Spleen (tissue), 7 donors: Measurements from ENCODE around the gene NLRP6.
"Not testable (repeated sequence)": the region's sequence is repeated elsewhere in the genome, so short reads cannot be mapped to it uniquely, and the experiment has no call there.

Source experiments
- POLR2A ChIP-seq, 3 donors: fragments of 450-650 bp; IDR thresholded peaks; one replicate each; pipeline ENCODE4 v1.5.1; 2017; ENCODE audit warnings: antibody characterized with exemption in 3 of 3, mild to moderate bottlenecking in 1 of 3
- TF ChIP-seq, protein P1 (sequence below), 11 experiments: fragments of 200-600 bp in 7 of 11; fragments of 450-650 bp in 4 of 11; sonication (generic) in 4 of 11; IDR thresholded peaks in 8 of 11; conservative IDR thresholded peaks in 3 of 11; 1 replicate in 7 of 11; 2 replicates in 4 of 11; pipeline versions ENCODE4 v1.4.0 to v1.8.0; 2016 to 2021; ENCODE audit warnings: antibody characterized with exemption in 11 of 11, inconsistent platforms in 4 of 11, mild to moderate bottlenecking in 1 of 11
- donor health status: DM: no; HTN: no; CAD: no; lungs with moderate emphysema.
- donor health status: DM: no; HTN: no; CAD: no.
- donor health status: DM: no; HTN: no; CAD: no.

DNA sequence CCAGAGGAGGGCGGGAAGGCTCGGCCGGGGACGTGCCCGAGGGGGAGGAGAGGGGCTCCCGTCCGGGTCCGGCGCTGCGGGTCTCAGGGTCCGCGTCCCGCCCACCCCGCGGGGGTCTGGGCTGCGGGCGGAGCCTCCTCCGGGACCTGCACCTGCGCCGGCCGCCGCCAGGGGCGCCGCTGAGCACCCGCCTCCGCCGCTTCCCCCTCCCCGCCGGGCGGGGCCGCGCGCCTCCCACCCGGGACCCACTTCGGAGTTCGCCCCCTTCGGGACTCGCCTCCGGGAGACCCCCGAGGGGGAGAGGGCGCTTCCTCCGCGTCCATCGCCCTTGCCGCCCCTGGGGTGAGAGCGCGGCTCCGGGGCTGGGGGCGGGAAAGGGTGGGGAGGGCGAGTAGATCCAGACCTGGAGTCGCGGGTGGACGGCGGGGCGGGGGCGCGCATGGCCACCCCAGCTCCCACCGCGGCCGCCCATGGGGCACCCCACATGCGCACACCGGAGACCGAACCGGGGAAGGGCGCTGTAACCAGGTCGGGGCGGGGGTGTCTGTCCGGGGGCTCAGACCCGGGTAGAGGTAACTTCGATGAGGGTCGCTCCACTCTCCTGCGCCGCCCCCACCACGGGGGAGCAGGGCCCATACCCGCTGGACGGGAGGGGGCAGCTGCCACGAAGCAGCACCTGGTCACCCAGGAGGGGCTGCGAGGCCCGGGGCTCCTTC is 40.4 kb downstream of the NLRP6 start:
- TF ChIP-seq, protein P1, sequence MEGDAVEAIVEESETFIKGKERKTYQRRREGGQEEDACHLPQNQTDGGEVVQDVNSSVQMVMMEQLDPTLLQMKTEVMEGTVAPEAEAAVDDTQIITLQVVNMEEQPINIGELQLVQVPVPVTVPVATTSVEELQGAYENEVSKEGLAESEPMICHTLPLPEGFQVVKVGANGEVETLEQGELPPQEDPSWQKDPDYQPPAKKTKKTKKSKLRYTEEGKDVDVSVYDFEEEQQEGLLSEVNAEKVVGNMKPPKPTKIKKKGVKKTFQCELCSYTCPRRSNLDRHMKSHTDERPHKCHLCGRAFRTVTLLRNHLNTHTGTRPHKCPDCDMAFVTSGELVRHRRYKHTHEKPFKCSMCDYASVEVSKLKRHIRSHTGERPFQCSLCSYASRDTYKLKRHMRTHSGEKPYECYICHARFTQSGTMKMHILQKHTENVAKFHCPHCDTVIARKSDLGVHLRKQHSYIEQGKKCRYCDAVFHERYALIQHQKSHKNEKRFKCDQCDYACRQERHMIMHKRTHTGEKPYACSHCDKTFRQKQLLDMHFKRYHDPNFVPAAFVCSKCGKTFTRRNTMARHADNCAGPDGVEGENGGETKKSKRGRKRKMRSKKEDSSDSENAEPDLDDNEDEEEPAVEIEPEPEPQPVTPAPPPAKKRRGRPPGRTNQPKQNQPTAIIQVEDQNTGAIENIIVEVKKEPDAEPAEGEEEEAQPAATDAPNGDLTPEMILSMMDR (IDR thresholded peaks at IDR 0.05 in 8 of 11, conservative IDR thresholded peaks at IDR 0.05 in 3 of 11), result peak in 1 of 11 experiments; percentile 13
- TF ChIP-seq POLR2A (IDR thresholded peaks at IDR 0.05), result not testable (repeated sequence)
